K562 (cell line): ENCODE results near the gene SPON1. TPM values are rescaled to one million over a fixed set of nuclear protein-coding genes. Genes with fewer than 3 reads are reported as not detected.

Experiments
- RB1 ChIP-seq: fragments of 450-650 bp; IDR thresholded peaks from 2 replicates; pipeline ENCODE4 v1.6.1; 2017; ENCODE audit warnings: low read depth, mild to moderate bottlenecking
- polyA plus RNA-seq, 8 experiments: library from polyadenylated mRNA; depleted of rRNA in 4 of 8; stranded (reverse) in 5 of 8; unstranded in 3 of 8; fragments of >200 nt; fragmentation: Nextera tagmentation in 2 of 8; fragmentation: Illumina TruSeq in 1 of 8; extraction: Ambion mirVana in 2 of 8; extraction: Trizol in 1 of 8; gene quantifications; 2 replicates each; pipeline versions ENCODE4 v1.2.1 to v1.2.3, GENCODE V29; 2011 to 2014; ENCODE audit warnings: inconsistent platforms in 1 of 8, missing spikeins in 1 of 8
- total RNA-seq, 7 experiments: library from RNA; depleted of rRNA in 6 of 7; stranded (reverse); fragments of >200 nt in 6 of 7; fragmentation: Illumina TruSeq in 2 of 7; extraction: Trizol in 2 of 7; gene quantifications; 2 replicates each; pipeline versions ENCODE4 v1.2.1 to v1.2.3, GENCODE V29; 2011 to 2021; ENCODE audit warnings: low replicate concordance in 1 of 7
- TF ChIP-seq, protein P1 (sequence below), 2 experiments: fragments of 450-650 bp; formaldehyde crosslinking in 1 of 2; IDR thresholded peaks; 2 replicates each; pipeline versions ENCODE4 v1.4.0 to v1.6.1; 2014 to 2020; ENCODE audit warnings: mild to moderate bottlenecking in 2 of 2, borderline replicate concordance in 1 of 2, low read depth in 1 of 2
- TF ChIP-seq, protein P2 (sequence below), 2 experiments: fragments of 450-650 bp in 1 of 2; sonication (generic) in 1 of 2; formaldehyde crosslinking in 1 of 2; IDR thresholded peaks; 2 replicates each; pipeline versions ENCODE4 v1.7.1 to v1.9.0; 2016 to 2022; ENCODE audit warnings: inconsistent platforms in 1 of 2, mild to moderate bottlenecking in 1 of 2, missing genetic modification reagents in 1 of 2
- TF ChIP-seq, protein P3 (sequence below): fragments of 200-400 bp; formaldehyde crosslinking; IDR thresholded peaks from 2 replicates; pipeline ENCODE4 v1.6.1; 2017; ENCODE audit warnings: mild to moderate bottlenecking, low read depth, low read length, moderate library complexity

Gene SPON1
- total and polyA plus RNA-seq, 9 of the 15 experiments (the other 6 are each of a cell fraction or from before 2014, with no cell fraction given): 0.04 to 0.06 TPM; not detected in 7

DNA sequence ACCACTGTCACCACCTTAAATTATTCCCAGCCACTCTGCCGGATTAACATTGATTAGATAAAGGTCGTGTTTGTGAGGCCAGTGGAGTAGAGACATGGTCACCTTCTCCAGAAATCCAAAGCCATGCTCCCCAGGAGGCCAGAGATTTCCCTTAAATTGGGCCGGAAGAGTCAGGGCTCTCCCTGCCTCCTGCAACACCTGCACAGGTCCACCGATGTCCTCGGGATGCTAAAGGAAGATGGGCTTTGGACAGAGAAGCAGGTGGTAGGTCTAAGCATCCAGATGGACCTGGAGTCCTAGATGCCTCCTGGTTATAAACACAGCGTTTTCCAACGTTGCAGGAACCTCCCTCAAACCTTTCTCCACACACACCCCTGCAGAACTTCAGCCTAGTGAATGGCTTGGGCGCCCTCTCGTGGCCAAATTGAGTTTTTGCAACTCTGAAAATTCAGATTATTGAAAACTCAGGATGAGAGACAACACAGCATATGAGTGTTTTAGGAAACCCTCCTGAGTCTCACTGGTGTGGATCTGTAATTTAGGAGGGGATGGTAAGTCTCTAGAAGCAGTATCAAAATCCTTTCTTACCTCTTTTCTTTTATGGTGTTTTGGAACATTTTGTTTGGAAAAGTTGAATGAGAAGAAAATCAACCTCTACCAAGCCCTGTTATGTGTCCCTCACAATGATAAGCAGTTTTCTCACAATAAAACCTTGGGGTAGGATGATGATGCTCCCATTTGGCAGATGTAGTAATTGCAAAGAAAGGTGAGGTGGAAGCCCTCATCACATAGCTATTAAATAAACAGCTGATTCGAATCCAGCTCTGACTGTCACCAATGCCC, 286.8 kb downstream of the SPON1 start (continued):
- TF ChIP-seq, protein P1, sequence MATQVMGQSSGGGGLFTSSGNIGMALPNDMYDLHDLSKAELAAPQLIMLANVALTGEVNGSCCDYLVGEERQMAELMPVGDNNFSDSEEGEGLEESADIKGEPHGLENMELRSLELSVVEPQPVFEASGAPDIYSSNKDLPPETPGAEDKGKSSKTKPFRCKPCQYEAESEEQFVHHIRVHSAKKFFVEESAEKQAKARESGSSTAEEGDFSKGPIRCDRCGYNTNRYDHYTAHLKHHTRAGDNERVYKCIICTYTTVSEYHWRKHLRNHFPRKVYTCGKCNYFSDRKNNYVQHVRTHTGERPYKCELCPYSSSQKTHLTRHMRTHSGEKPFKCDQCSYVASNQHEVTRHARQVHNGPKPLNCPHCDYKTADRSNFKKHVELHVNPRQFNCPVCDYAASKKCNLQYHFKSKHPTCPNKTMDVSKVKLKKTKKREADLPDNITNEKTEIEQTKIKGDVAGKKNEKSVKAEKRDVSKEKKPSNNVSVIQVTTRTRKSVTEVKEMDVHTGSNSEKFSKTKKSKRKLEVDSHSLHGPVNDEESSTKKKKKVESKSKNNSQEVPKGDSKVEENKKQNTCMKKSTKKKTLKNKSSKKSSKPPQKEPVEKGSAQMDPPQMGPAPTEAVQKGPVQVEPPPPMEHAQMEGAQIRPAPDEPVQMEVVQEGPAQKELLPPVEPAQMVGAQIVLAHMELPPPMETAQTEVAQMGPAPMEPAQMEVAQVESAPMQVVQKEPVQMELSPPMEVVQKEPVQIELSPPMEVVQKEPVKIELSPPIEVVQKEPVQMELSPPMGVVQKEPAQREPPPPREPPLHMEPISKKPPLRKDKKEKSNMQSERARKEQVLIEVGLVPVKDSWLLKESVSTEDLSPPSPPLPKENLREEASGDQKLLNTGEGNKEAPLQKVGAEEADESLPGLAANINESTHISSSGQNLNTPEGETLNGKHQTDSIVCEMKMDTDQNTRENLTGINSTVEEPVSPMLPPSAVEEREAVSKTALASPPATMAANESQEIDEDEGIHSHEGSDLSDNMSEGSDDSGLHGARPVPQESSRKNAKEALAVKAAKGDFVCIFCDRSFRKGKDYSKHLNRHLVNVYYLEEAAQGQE (IDR thresholded peaks at IDR 0.05; ENCODE audit: borderline replicate concordance): peak; percentile 80
- TF ChIP-seq, protein P1 (CRISPR knock-in tag; IDR thresholded peaks at IDR 0.05; ENCODE audit: low read depth): no peak
- 0 out of 2 replicates have a peak, but pooled peaks have one; percentile 19 for TF ChIP-seq RB1
- TF ChIP-seq, protein P2, sequence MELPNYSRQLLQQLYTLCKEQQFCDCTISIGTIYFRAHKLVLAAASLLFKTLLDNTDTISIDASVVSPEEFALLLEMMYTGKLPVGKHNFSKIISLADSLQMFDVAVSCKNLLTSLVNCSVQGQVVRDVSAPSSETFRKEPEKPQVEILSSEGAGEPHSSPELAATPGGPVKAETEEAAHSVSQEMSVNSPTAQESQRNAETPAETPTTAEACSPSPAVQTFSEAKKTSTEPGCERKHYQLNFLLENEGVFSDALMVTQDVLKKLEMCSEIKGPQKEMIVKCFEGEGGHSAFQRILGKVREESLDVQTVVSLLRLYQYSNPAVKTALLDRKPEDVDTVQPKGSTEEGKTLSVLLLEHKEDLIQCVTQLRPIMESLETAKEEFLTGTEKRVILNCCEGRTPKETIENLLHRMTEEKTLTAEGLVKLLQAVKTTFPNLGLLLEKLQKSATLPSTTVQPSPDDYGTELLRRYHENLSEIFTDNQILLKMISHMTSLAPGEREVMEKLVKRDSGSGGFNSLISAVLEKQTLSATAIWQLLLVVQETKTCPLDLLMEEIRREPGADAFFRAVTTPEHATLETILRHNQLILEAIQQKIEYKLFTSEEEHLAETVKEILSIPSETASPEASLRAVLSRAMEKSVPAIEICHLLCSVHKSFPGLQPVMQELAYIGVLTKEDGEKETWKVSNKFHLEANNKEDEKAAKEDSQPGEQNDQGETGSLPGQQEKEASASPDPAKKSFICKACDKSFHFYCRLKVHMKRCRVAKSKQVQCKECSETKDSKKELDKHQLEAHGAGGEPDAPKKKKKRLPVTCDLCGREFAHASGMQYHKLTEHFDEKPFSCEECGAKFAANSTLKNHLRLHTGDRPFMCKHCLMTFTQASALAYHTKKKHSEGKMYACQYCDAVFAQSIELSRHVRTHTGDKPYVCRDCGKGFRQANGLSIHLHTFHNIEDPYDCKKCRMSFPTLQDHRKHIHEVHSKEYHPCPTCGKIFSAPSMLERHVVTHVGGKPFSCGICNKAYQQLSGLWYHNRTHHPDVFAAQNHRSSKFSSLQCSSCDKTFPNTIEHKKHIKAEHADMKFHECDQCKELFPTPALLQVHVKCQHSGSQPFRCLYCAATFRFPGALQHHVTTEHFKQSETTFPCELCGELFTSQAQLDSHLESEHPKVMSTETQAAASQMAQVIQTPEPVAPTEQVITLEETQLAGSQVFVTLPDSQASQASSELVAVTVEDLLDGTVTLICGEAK (IDR thresholded peaks at IDR 0.05): no peak
- TF ChIP-seq, protein P2 (CRISPR knock-in tag; IDR thresholded peaks at IDR 0.05): no peak
- TF ChIP-seq, protein P3, sequence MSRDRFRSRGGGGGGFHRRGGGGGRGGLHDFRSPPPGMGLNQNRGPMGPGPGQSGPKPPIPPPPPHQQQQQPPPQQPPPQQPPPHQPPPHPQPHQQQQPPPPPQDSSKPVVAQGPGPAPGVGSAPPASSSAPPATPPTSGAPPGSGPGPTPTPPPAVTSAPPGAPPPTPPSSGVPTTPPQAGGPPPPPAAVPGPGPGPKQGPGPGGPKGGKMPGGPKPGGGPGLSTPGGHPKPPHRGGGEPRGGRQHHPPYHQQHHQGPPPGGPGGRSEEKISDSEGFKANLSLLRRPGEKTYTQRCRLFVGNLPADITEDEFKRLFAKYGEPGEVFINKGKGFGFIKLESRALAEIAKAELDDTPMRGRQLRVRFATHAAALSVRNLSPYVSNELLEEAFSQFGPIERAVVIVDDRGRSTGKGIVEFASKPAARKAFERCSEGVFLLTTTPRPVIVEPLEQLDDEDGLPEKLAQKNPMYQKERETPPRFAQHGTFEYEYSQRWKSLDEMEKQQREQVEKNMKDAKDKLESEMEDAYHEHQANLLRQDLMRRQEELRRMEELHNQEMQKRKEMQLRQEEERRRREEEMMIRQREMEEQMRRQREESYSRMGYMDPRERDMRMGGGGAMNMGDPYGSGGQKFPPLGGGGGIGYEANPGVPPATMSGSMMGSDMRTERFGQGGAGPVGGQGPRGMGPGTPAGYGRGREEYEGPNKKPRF: no peak
